ENCODE measurements around the gene KCNQ1. TPM values are rescaled to one million over a fixed set of nuclear protein-coding genes. Genes with fewer than 3 reads are reported as not detected.
"Not testable (repeated sequence)": the region's sequence is repeated elsewhere in the genome, so short reads cannot be mapped to it uniquely, and the experiment has no call there.

Gene KCNQ1
- total RNA-seq, 1 donor from 2014 or later = 43.0 TPM

DNA sequence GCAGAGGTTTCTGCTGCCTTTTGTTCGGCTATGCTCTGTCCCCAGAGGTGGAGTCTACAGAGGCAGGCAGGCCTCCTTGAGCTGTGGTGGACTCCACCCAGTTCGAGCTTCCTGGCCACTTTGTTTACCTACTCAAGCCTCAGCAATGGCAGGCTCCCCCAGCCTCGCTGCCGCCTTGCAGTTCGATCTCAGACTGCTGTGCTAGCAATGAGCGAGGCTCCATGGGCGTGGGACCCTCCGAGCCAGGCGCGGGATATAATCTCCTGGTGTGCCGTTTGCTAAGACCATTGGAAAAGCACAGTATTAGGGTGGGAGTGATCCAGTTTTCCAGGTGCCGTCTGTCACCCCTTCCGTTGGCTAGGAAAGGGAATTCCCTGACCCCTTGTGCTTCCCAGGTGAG is 195.0 kb downstream of the KCNQ1 start:
- DNase-seq (ENCODE audit: low spot score); intact Hi-C loops (cut with DNase I): not testable (repeated sequence)

DNA sequence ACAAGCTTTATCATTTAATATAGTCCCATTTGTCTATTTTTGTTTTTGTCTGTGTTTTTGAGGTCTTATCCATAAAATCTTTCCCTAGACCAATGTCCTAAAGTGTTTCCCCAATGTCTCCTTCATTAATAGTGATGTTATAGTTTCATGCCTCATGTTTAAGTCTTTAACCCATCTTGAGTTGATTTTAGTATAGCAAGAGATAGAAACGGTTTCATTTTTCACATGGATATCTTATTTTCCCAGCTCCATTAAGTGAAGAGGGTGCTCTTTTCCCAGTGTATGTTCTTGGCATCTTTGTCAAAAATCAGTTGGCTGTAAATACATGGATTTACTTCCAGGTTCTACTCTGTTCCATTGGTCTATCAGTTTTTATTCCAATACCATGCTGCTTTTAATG is 196.8 kb downstream of the KCNQ1 start:
- intact Hi-C loops (cut with DNase I) = no loop called here
- no peak for DNase-seq (ENCODE audit: low spot score)

DNA sequence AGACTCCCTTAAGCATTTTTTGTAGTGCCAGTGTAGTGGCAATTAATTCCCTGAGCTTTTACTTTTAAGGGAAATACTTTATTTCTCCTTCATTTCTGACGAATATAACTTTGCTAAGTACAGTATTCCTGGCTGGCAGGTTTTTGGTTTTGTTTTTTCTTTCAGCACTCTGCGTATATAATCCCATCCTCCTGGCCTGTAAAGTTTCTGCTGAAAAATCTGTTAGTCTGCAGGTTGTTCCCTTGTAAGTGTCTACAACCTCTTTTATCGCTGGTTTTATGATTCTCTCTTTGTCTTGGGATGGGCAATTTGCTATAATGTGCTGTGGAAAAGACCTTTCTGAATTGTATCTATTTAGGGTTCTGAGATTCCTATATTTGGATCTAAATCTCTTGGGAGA is 198.9 kb downstream of the KCNQ1 start:
- intact Hi-C loops (cut with DNase I) = no loop called here

GRCh38 chr11:2644844-2645778 is 200.3 kb downstream of the KCNQ1 start:
- intact Hi-C loops (cut with DNase I) = no loop called here
- DNase-seq (ENCODE audit: low spot score) = no peak

More for the DNA sequence above, 198.9 kb downstream of the KCNQ1 start:
- DNase-seq (ENCODE audit: low spot score) = no peak

GRCh38 chr11:2645779-2646118 is 200.9 kb downstream of the KCNQ1 start:
- DNase-seq (ENCODE audit: low spot score) = no peak

GRCh38 chr11:2647167-2647566 is 202.4 kb downstream of the KCNQ1 start:
- intact Hi-C loops (cut with DNase I) = no loop called here
- no peak for DNase-seq (ENCODE audit: low spot score)

More at GRCh38 chr11:2645779-2646118, 200.9 kb downstream of the KCNQ1 start:
- intact Hi-C loops (cut with DNase I) = no loop called here

DNA sequence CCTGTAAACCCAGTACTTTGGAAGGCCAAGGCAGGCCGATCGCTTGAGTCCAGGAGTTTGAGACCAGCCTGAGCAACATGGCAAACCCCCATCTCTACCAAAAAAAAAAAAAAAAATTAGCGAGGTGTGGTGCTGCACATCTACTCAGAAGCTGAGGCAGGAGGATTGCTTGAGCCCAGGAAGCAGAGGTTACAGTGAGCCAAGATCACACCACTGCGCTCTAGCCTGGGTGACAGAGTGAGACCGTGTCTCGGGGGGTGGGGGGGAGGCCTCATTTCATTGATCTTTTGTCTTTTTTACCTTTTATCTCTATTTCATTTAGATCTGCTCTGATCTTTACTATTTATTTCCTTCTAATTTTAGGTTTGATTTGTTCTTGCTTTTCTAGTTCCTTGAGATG is 203.1 kb downstream of the KCNQ1 start:
- intact Hi-C loops (cut with DNase I) = no loop called here
- DNase-seq (ENCODE audit: low spot score) = no peak

DNA sequence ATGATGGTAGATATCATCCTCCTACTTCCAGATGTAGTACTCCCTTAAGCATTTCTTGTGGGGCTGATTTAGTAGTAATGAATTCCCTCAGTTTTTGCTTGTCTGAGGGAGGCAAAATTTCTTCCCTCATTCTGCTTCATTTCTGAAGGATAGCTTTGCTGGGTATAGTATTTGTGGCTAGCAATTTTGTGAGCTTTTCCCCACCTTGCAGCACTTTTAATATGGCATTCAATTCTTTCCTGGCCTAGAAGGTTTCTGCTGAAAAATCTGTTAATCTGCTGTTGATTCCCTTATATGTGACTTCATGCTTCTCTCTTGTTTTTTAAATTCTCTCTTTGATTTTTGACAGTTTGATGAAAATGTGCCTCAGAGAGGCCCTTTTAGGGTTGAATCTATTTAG is 204.6 kb downstream of the KCNQ1 start:
- intact Hi-C loops (cut with DNase I) = no loop called here
- DNase-seq (ENCODE audit: low spot score) = no peak

GRCh38 chr11:2649848-2650247 is 205.0 kb downstream of the KCNQ1 start:
- no peak for DNase-seq (ENCODE audit: low spot score)
- intact Hi-C loops (cut with DNase I) = no loop called here

GRCh38 chr11:2650343-2650867 is 205.6 kb downstream of the KCNQ1 start:
- no peak for DNase-seq (ENCODE audit: low spot score)
- intact Hi-C loops (cut with DNase I) = no loop called here

- intact Hi-C loops (cut with DNase I) = no loop called here
- DNase-seq (ENCODE audit: low spot score) = no peak
Observed at GRCh38 chr11:2651054-2651617, 206.3 kb downstream of the KCNQ1 start.

DNA sequence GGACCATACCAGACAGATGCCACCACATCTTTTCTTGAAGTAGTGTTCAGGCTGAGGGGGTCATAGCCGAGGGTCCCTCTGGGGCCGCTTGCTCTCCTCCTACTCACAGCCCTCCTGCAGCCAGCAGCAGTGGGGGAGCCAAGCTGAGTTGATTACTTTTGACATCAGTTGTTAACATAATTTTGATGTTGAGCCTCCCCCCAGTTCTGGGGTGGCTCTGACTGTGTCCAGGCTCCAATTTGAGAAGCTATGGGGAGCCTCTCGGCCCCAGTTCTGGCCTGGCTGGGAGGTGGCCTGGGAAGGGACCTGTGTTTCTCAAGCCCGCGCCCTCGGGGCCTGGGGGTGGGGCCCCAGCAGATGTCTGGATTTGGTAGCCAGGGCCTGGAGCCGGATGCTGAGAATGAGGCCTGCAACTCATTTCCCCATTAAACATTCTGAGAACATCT is 207.0 kb downstream of the KCNQ1 start:
- intact Hi-C loops (cut with DNase I) = no loop called here
- no peak for DNase-seq (ENCODE audit: low spot score)

- intact Hi-C loops (cut with DNase I) = no loop called here
- DNase-seq (ENCODE audit: low spot score) = no peak
Observed at GRCh38 chr11:2652333-2653197, 207.8 kb downstream of the KCNQ1 start.

DNA sequence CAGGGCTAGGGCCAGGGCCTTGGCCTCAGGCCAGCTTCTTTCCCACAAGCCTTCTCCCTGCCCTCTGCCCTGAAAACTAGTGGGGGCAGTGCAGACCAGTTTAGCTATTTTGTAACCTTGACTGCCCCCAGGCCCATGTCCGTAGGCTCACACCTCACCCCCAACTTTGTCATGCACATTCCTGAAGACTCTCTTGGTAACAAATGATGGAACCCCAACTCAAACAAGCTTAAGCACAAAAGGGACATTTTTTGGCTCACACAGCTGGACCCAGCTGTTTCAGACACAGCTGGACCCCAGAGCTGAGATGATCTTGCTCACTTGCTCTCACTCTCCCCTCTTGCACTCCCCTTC is 208.4 kb downstream of the KCNQ1 start:
- intact Hi-C loops (cut with DNase I) = no loop called here
- DNase-seq (ENCODE audit: low spot score) = no peak

GRCh38 chr11:2653930-2654739 is 209.3 kb downstream of the KCNQ1 start:
- intact Hi-C loops (cut with DNase I) = no loop called here

DNA sequence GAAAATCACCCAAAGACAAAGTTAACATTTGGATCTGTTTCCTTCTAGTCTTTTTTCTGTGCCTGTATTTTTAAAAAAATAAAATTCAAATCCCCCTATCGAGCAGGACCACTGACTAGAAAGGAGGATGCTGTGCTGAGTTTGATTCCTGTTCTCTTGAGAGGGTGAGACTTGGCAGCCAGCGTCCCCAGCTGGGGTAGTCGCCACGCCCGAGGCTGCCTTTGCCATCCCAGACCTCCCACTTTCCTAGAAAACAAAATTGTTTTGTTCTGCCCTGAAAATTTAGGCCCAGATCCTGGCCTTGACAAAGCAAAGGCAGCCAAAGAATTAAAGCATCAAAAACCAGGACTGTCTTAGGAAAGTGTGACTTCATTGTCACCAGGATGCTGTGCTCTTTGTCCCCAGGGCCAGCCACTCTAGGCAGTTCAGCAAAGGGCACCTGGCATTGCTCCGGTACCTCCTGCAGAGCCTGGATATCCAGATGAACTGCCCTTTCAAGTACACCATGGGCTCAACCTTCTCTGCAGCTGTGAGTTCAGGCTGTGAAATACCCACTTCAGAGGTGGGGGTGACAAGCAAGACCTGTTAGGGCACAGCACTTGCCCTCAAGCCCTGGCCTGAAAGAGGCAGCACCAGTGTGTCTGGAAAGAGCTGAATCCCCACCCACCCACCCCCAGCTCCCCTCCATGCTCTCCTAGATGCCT is 210.4 kb downstream of the KCNQ1 start:
- intact Hi-C loops (cut with DNase I) = no loop called here
- no peak for DNase-seq (ENCODE audit: low spot score)

More at GRCh38 chr11:2653930-2654739, 209.3 kb downstream of the KCNQ1 start:
- no peak for DNase-seq (ENCODE audit: low spot score)

GRCh38 chr11:2655834-2656622 is 211.2 kb downstream of the KCNQ1 start:
- DNase-seq (ENCODE audit: low spot score) = no peak
- intact Hi-C loops (cut with DNase I) = no loop called here

DNA sequence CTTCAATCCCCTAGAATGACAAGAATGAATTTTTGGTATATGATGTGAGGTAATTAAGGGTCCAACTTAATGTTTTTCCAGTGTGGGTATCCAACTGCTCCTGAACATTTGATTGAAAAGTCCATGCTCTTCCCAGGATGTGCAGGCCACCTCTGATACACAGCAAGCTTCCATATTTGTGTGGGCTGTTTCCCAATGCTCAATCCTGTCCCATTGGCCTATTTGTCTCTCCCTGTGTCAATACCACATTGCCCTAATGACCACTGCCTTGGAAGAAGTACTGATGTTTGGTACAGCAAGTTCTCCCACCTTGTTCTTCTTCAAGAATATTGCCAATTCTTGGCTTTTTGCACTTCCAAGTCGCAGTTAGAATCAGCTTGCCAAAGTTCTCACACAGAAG is 212.1 kb downstream of the KCNQ1 start:
- no peak for DNase-seq (ENCODE audit: low spot score)
- intact Hi-C loops (cut with DNase I) = no loop called here

Measured in cardiac septum (tissue), 1 donor.